SK-N-SH (cell line): ENCODE results near the gene MLLT10. TPM values are rescaled to one million over a fixed set of nuclear protein-coding genes. Genes with fewer than 3 reads are reported as not detected.

Experiments used
- CTCF ChIA-PET: fragments of 300-600, 350-600 bp; formaldehyde crosslinking; extraction: SDS; loops from one replicate; lab custom pipeline; 2021; lab: Yijun Ruan, JAX
- POLR2A ChIA-PET: fragments of 350-600 bp; sonication (Branson Sonifier 250); formaldehyde crosslinking; extraction: SDS; loops from one replicate; lab custom pipeline; 2020; ENCODE audit warnings: antibody characterized with exemption, inconsistent platforms; lab: Yijun Ruan, JAX
- DNase-seq: peaks from one replicate; pipeline ENCODE4 v3.0.0; 2012
- H2AFZ ChIP-seq: fragments of 200-600 bp; sonication (generic); 2 replicates; pipeline ENCODE4 v1.8.1; 2016; ENCODE audit warnings: antibody characterized with exemption, mild to moderate bottlenecking, low read depth
- H3F3A ChIP-seq: fragments of 200-600 bp; sonication (generic); replicated peaks from 2 replicates; pipeline ENCODE3; 2016; ENCODE audit warnings: antibody characterized with exemption, mild to moderate bottlenecking; ENCODE audit not compliant: insufficient read depth
- H3K27ac ChIP-seq, 2 experiments: fragments of 200-500 bp in 1 of 2; fragments of 200-600 bp in 1 of 2; sonication (Bioruptor generic) in 1 of 2; sonication (generic), shearing (Covaris generic) in 1 of 2; 2 replicates each; pipeline versions ENCODE4 v1.5.1 to v1.6.1; 2014 to 2016; ENCODE audit warnings: low read depth in 2 of 2, inconsistent platforms in 1 of 2, low read length in 1 of 2, mild to moderate bottlenecking in 1 of 2, mixed read lengths in 1 of 2
- H3K27me3 ChIP-seq: fragments of 200-600 bp; sonication (generic), shearing (Covaris generic); 2 replicates; pipeline ENCODE4 v1.6.1; 2016; ENCODE audit warnings: mixed run types; ENCODE audit not compliant: insufficient read depth
- H3K36me3 ChIP-seq, 2 experiments: fragments of 200-500 bp in 1 of 2; fragments of 200-600 bp in 1 of 2; sonication (Bioruptor generic) in 1 of 2; sonication (generic) in 1 of 2; replicated peaks in 1 of 2; 2 replicates each; pipeline versions ENCODE3 to v1.5.1; 2014 to 2016; ENCODE audit warnings: low read length in 1 of 2, mild to moderate bottlenecking in 1 of 2; ENCODE audit not compliant: insufficient read depth in 2 of 2, control insufficient read depth in 1 of 2
- H3K4me1 ChIP-seq, 2 experiments: fragments of 200-500 bp in 1 of 2; fragments of 200-600 bp in 1 of 2; sonication (Bioruptor generic) in 1 of 2; sonication (generic), shearing (Covaris generic) in 1 of 2; 2 replicates each; pipeline versions ENCODE4 v1.5.1 to v1.6.1; 2014 to 2016; ENCODE audit warnings: low read depth in 1 of 2, low read length in 1 of 2, mixed run types in 1 of 2; ENCODE audit not compliant: insufficient read depth in 2 of 2, control insufficient read depth in 1 of 2
- H3K4me2 ChIP-seq: fragments of 200-600 bp; sonication (generic), shearing (Covaris generic); 2 replicates; pipeline ENCODE4 v1.6.1; 2017; ENCODE audit warnings: mixed run types
- H3K4me3 ChIP-seq, 2 experiments: fragments of 200-500 bp in 1 of 2; fragments of 200-600 bp in 1 of 2; sonication (Bioruptor generic) in 1 of 2; sonication (generic), shearing (Covaris generic) in 1 of 2; 2 replicates each; pipeline versions ENCODE4 v1.5.1 to v1.8.1; 2014 to 2016; ENCODE audit warnings: low read depth in 2 of 2, inconsistent platforms in 1 of 2, low read length in 1 of 2, mild to moderate bottlenecking in 1 of 2, mixed read lengths in 1 of 2, moderate library complexity in 1 of 2
- H3K79me2 ChIP-seq: fragments of 200-600 bp; sonication (generic); 2 replicates; pipeline ENCODE4 v1.8.1; 2017; ENCODE audit warnings: mild to moderate bottlenecking; ENCODE audit not compliant: insufficient read depth
- H3K9ac ChIP-seq: fragments of 200-600 bp; sonication (generic); 2 replicates; pipeline ENCODE4 v1.6.1; 2017; ENCODE audit warnings: mixed run types
- H3K9me2 ChIP-seq: fragments of 200-600 bp; sonication (generic); 2 replicates; pipeline ENCODE4 v1.6.1; 2017; ENCODE audit warnings: mixed run types
- H3K9me3 ChIP-seq: fragments of 200-600 bp; sonication (generic); 2 replicates; pipeline ENCODE4 v1.6.1; 2017; ENCODE audit warnings: mixed run types, mild to moderate bottlenecking, moderate library complexity
- H4K20me1 ChIP-seq: fragments of 200-600 bp; sonication (generic); 2 replicates; pipeline ENCODE4 v1.6.1; 2017; ENCODE audit warnings: mild to moderate bottlenecking, mixed run types; ENCODE audit not compliant: insufficient read depth
- CTCF ChIP-seq: fragments of 200-600 bp; sonication (generic); IDR thresholded peaks from 2 replicates; pipeline ENCODE4 v1.6.1; 2017; ENCODE audit warnings: antibody characterized with exemption, mild to moderate bottlenecking, moderate library complexity
- EP300 ChIP-seq, 2 experiments: IDR thresholded peaks; 2 replicates each; pipeline versions ENCODE4 v1.4.0 to v1.6.1; 2012; ENCODE audit warnings: borderline replicate concordance in 1 of 2, low read depth in 1 of 2, low read length in 1 of 2
- EZH2phosphoT487 ChIP-seq: fragments of 200-600 bp; sonication (generic); IDR thresholded peaks from 2 replicates; pipeline ENCODE4 v1.6.1; 2017; ENCODE audit warnings: low read depth, mixed run types, mild to moderate bottlenecking, antibody characterized with exemption, moderate library complexity, borderline replicate concordance
- FOSL2 ChIP-seq: IDR thresholded peaks from 2 replicates; pipeline ENCODE4 v1.4.0; 2012; ENCODE audit warnings: low read depth, mild to moderate bottlenecking, moderate library complexity, borderline replicate concordance
- FOXJ3 ChIP-seq: sonication (generic); formaldehyde crosslinking; IDR thresholded peaks from 2 replicates; pipeline ENCODE4 v1.5.1; 2020; ENCODE audit warnings: mild to moderate bottlenecking, missing genetic modification reagents
- FOXM1 ChIP-seq: IDR thresholded peaks from 2 replicates; pipeline ENCODE4 v1.4.0; 2012; ENCODE audit warnings: low read depth, mild to moderate bottlenecking
- GABPA ChIP-seq: IDR thresholded peaks from 2 replicates; pipeline ENCODE4 v1.4.0; 2012; ENCODE audit warnings: low read depth, mild to moderate bottlenecking
- GATA2 ChIP-seq: sonication (generic); formaldehyde crosslinking; IDR thresholded peaks from 2 replicates; pipeline ENCODE4 v1.5.0; 2020; ENCODE audit warnings: mild to moderate bottlenecking, missing genetic modification reagents
- JUND ChIP-seq: IDR thresholded peaks from 2 replicates; pipeline ENCODE4 v1.4.0; 2012
- MEF2A ChIP-seq: IDR thresholded peaks from 2 replicates; pipeline ENCODE4 v1.4.0; 2012; ENCODE audit warnings: low read depth, borderline replicate concordance
- MXI1 ChIP-seq: IDR thresholded peaks from 2 replicates; pipeline ENCODE4 v1.6.1; 2012; ENCODE audit warnings: mild to moderate bottlenecking, low read depth, low read length, improper control_type of control experiment
- NFIC ChIP-seq: IDR thresholded peaks from 2 replicates; pipeline ENCODE4 v1.4.0; 2012; ENCODE audit warnings: borderline replicate concordance
- NRF1 ChIP-seq: IDR thresholded peaks from 2 replicates; pipeline ENCODE4 v1.6.1; 2012; ENCODE audit warnings: low read depth, mild to moderate bottlenecking, low read length
- PBX3 ChIP-seq: IDR thresholded peaks from 2 replicates; pipeline ENCODE4; 2012
- POLR2AphosphoS5 ChIP-seq: IDR thresholded peaks from 2 replicates; pipeline ENCODE4 v1.6.1; 2012; ENCODE audit warnings: low read depth, low read length
- RAD21 ChIP-seq: IDR thresholded peaks from 2 replicates; pipeline ENCODE4 v1.6.1; 2012; ENCODE audit warnings: mild to moderate bottlenecking, low read length
- RFX5 ChIP-seq: IDR thresholded peaks from 2 replicates; pipeline ENCODE4 v1.6.1; 2012; ENCODE audit warnings: mild to moderate bottlenecking, improper control_type of control experiment, low read length
- RXRA ChIP-seq: IDR thresholded peaks from 2 replicates; pipeline ENCODE4 v1.4.0; 2012; ENCODE audit warnings: low read depth, mild to moderate bottlenecking, borderline replicate concordance
- SIN3A ChIP-seq: IDR thresholded peaks from 2 replicates; pipeline ENCODE4 v1.6.1; 2012; ENCODE audit warnings: low read depth, mild to moderate bottlenecking, low read length, moderate library complexity, borderline replicate concordance
- SMC3 ChIP-seq: IDR thresholded peaks from 2 replicates; pipeline ENCODE4 v1.6.1; 2012; ENCODE audit warnings: low read depth, low read length, improper control_type of control experiment
- TAF1 ChIP-seq: IDR thresholded peaks from 2 replicates; pipeline ENCODE4 v1.6.1; 2012; ENCODE audit warnings: low read depth, mild to moderate bottlenecking, low read length, moderate library complexity, borderline replicate concordance
- TCF12 ChIP-seq: IDR thresholded peaks from 2 replicates; pipeline ENCODE4 v1.4.0; 2012
- TEAD4 ChIP-seq: IDR thresholded peaks from 2 replicates; pipeline ENCODE4 v1.4.0; 2012; ENCODE audit warnings: mild to moderate bottlenecking, borderline replicate concordance; ENCODE audit not compliant: insufficient read depth
- USF1 ChIP-seq: IDR thresholded peaks from 2 replicates; pipeline ENCODE4 v1.4.0; 2012; ENCODE audit warnings: low read depth, borderline replicate concordance
- USF2 ChIP-seq: fragments of 150-350 bp; IDR thresholded peaks from 2 replicates; pipeline ENCODE4 v1.6.1; 2017; ENCODE audit warnings: antibody characterized with exemption, low read length, low read depth, borderline replicate concordance
- YY1 ChIP-seq: IDR thresholded peaks from 2 replicates; pipeline ENCODE4 v1.4.0; 2012; ENCODE audit warnings: low read depth, mild to moderate bottlenecking
- WGBS: methylation state at CpG from one replicate; pipeline ENCODE4 v1.1.6; 2017; ENCODE audit warnings: low lambda C conversion rate; 5-methylcytosine and 5-hydroxymethylcytosine counted together
- polyA plus RNA-seq, 3 experiments: library from polyadenylated mRNA; depleted of rRNA; stranded (reverse); fragments of >200 nt; gene quantifications; 2 replicates each; pipeline ENCODE4 v1.2.3, GENCODE V29; 2012
- TF ChIP-seq, protein P1 (sequence below): IDR thresholded peaks from 2 replicates; pipeline ENCODE4 v1.4.0; 2012; ENCODE audit warnings: low read depth, borderline replicate concordance
- TF ChIP-seq, protein P2 (sequence below): IDR thresholded peaks from 2 replicates; pipeline ENCODE4 v1.4.0; 2012; ENCODE audit warnings: low read depth

The MLLT10 gene
- polyA plus RNA-seq, 1 of the 3 experiments (the other 2 are of a cell fraction) = 26.0 TPM

DNA sequence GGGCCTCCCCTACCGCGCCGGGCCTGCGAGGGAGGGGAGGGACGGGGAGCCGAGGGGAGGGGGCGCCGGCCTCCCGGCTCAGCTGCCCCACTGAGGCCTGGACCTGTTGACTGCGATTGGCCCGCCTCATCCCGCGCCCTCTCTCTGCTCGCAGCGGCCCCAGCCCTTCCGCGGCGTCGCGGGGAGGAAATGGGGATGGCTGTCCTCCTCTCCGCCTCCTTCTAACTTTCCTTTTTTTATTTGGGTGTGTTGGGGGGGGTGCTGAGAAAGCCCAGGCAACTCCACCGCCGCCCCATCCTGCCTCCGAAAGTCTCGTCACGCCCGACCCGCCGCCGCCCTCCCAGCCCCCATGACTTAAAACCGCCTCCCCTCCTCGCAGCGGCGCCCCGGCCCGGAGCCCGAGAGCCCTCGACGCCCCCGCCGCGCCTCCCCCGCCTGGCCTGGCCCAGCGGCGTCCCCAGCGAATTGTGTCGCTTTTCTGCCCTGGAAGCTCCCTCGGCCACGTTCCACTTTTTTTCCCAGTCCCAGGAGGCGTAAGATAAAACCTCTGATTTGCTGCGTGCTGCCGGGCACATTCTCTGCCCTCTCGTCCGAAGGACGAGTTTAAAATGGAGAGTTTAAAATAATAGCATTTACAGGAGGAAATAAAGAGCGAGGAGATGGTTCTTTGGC lies 7.7 kb upstream of the MLLT10 start:
- H3K27ac ChIP-seq = peak overlapping the region; percentile 98 to 99
- H3F3A ChIP-seq = peaks cover 54% of the 10 kb centered on the region
- peaks cover 25 to 40% of the 10 kb centered on the region in 2 experiments; a peak in 3 of 4 replicates for H3K4me1 ChIP-seq
- peak; percentile 78 for DNase-seq
- peaks cover 29% of the 10 kb centered on the region for H3K79me2 ChIP-seq
- H2AFZ ChIP-seq = no peak overlapping the region
- H4K20me1 ChIP-seq = no peaks in the 10 kb centered on the region
- ChIA-PET POLR2A (interaction anchor here (0.6 to 3.1 kb wide), 11 partner anchors 8 to 569 kb away, joined by 3 to 26 read pairs (median 5); partner anchors contain the start of gene MLLT10), CTCF (interaction anchor here (0.9 to 11.1 kb wide), 5 partner anchors 11 to 257 kb away, joined by 3 to 101 read pairs (median 8); no protein-coding TSS in a partner anchor)
- H3K36me3 ChIP-seq = no peaks in the 10 kb centered on the region
- H3K4me2 ChIP-seq = peak overlapping the region; percentile 93
- H3K9me2 ChIP-seq = no peaks in the 10 kb centered on the region
- WGBS = 1% methylated on average over 27 of the region's 56 CpGs
- H3K27me3 ChIP-seq = no peaks in the 10 kb centered on the region
- peak overlapping the region; percentile 70 to 76 for H3K4me3 ChIP-seq
- no peaks in the 10 kb centered on the region for H3K9me3 ChIP-seq
- H3K9ac ChIP-seq = peak overlapping the region; percentile 94
- no peak; the same call in 1 of the 2 replicates for TF ChIP-seq YY1
- TF ChIP-seq GABPA = no peak
- no peak for TF ChIP-seq FOSL2
- no peak for TF ChIP-seq USF2
- TF ChIP-seq, protein P1, sequence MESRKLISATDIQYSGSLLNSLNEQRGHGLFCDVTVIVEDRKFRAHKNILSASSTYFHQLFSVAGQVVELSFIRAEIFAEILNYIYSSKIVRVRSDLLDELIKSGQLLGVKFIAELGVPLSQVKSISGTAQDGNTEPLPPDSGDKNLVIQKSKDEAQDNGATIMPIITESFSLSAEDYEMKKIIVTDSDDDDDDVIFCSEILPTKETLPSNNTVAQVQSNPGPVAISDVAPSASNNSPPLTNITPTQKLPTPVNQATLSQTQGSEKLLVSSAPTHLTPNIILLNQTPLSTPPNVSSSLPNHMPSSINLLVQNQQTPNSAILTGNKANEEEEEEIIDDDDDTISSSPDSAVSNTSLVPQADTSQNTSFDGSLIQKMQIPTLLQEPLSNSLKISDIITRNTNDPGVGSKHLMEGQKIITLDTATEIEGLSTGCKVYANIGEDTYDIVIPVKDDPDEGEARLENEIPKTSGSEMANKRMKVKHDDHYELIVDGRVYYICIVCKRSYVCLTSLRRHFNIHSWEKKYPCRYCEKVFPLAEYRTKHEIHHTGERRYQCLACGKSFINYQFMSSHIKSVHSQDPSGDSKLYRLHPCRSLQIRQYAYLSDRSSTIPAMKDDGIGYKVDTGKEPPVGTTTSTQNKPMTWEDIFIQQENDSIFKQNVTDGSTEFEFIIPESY = no peak
- TF ChIP-seq FOXM1 = no peak
- TF ChIP-seq, protein P2, sequence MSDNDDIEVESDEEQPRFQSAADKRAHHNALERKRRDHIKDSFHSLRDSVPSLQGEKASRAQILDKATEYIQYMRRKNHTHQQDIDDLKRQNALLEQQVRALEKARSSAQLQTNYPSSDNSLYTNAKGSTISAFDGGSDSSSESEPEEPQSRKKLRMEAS = peak; percentile 43
- TF ChIP-seq RAD21 = no peak
- TF ChIP-seq SMC3 = no peak
- no peak for TF ChIP-seq EP300 (IDR thresholded peaks at IDR 0.05; ENCODE audit: borderline replicate concordance in 1 of 2, low read depth in 1 of 2, low read length in 1 of 2)
- no peak for TF ChIP-seq NRF1
- peak; percentile 7; the same call in 1 of the 2 replicates for TF ChIP-seq TEAD4
- TF ChIP-seq MEF2A = no peak
- no peak; the same call in 1 of the 2 replicates for TF ChIP-seq SIN3A
- no peak for TF ChIP-seq GATA2
- TF ChIP-seq POLR2AphosphoS5 = peak; percentile 59
- TF ChIP-seq MXI1 = no peak
- TF ChIP-seq USF1 = no peak
- TF ChIP-seq PBX3 = no peak
- TF ChIP-seq NFIC = peak; percentile 14; the same call in 1 of the 2 replicates
- peak; percentile 66 for TF ChIP-seq TAF1
- TF ChIP-seq RFX5 = no peak
- TF ChIP-seq TCF12 = no peak
- no peak; the same call in 1 of the 2 replicates for TF ChIP-seq RXRA
- no peak for TF ChIP-seq CTCF
- no peak; the same call in 1 of the 2 replicates for TF ChIP-seq JUND
- TF ChIP-seq FOXJ3 (CRISPR knock-in tag) = no peak
- no peak for TF ChIP-seq EZH2phosphoT487
